Parathyroid adenoma (tissue), 2 donors: ENCODE results near the gene LAPTM5.

ENCODE experiments used
- H2AFZ ChIP-seq: fragments of 300-600 bp; sonication (generic); one replicate; pipeline ENCODE4 v1.7.0; 2017; ENCODE audit warnings: antibody characterized with exemption, mild to moderate bottlenecking
- H3K27ac ChIP-seq: fragments of 300-600 bp; sonication (generic); one replicate; pipeline ENCODE4 v1.7.0; 2017
- H3K27me3 ChIP-seq: fragments of 300-600 bp; sonication (generic); one replicate; pipeline ENCODE4 v1.7.0; 2017; ENCODE audit warnings: low read length; ENCODE audit not compliant: control insufficient read depth, insufficient read depth
- H3K36me3 ChIP-seq: fragments of 300-600 bp; sonication (generic); one replicate; pipeline ENCODE4 v1.7.0; 2017; ENCODE audit warnings: low read length; ENCODE audit not compliant: control insufficient read depth, insufficient read depth
- H3K4me1 ChIP-seq: fragments of 300-600 bp; sonication (generic); one replicate; pipeline ENCODE4 v1.7.0; 2017; ENCODE audit warnings: control low read depth
- H3K4me2 ChIP-seq: fragments of 300-600 bp; sonication (generic); one replicate; pipeline ENCODE4 v1.7.0; 2017; ENCODE audit warnings: low read length
- H3K4me3 ChIP-seq: fragments of 300-600 bp; sonication (generic); one replicate; pipeline ENCODE4 v1.7.0; 2017; ENCODE audit warnings: low read depth, low read length
- H3K79me2 ChIP-seq: fragments of 300-600 bp; sonication (generic); one replicate; pipeline ENCODE4 v1.7.0; 2017; ENCODE audit warnings: control low read depth
- H3K9ac ChIP-seq: fragments of 300-600 bp; sonication (generic); one replicate; pipeline ENCODE4 v1.7.0; 2017; ENCODE audit warnings: mild to moderate bottlenecking
- H3K9me3 ChIP-seq: fragments of 300-600 bp; sonication (generic); one replicate; pipeline ENCODE4 v1.7.0; 2017; ENCODE audit warnings: low read length; ENCODE audit not compliant: control insufficient read depth
- TF ChIP-seq, protein P1 (sequence below): fragments of 300-600 bp; sonication (generic); IDR thresholded peaks from one replicate; pipeline ENCODE4 v1.7.0; 2017; ENCODE audit warnings: antibody characterized with exemption, mild to moderate bottlenecking
- donor health status: primary hyperparathyroidism.

LAPTM5 gene

DNA sequence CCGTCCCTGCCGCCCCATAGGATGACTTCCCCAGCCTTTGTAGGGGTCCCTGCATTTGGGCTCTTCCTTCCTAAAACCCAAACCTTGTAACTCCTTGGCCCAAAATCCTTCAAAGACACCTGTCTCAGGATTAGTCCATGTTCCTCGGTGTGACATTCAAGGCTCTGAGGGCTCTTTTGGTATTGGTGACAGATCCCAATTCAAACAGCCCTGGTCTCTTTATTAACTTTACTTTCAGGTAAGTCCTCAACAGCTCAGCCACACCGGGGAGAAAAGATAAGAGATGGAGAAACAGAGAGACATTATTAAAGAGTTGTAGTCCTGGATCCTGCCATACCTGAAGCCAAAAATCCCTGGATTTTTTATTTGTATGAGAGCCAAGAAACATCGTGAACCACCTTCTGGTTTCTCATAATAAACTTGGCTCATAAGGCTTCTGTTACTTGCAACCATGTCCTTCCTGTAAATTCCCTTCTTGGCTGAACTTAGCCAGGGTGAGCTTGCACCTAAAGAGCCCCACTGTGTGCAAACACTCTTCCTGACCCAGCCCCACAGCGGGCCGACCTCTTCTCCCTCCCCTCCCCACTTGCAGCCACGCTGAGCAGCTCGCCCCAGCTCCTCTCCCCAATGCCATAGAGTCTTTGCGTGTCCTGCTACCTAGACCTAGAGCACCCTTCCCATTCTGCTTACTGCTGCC lies 26.3 kb downstream of the LAPTM5 start:
- no peaks in the 10 kb centered on the region for H3K9me3 ChIP-seq
- H3K27me3 ChIP-seq, result no peaks in the 10 kb centered on the region
- no peaks in the 10 kb centered on the region for H3K4me1 ChIP-seq
- no peak overlapping the region for H3K4me2 ChIP-seq
- no peak overlapping the region for H2AFZ ChIP-seq
- no peaks in the 10 kb centered on the region for H3K36me3 ChIP-seq
- H3K79me2 ChIP-seq, result no peaks in the 10 kb centered on the region
- H3K4me3 ChIP-seq, result no peak overlapping the region
- H3K9ac ChIP-seq, result no peak overlapping the region
- no peak overlapping the region for H3K27ac ChIP-seq
- TF ChIP-seq, protein P1, sequence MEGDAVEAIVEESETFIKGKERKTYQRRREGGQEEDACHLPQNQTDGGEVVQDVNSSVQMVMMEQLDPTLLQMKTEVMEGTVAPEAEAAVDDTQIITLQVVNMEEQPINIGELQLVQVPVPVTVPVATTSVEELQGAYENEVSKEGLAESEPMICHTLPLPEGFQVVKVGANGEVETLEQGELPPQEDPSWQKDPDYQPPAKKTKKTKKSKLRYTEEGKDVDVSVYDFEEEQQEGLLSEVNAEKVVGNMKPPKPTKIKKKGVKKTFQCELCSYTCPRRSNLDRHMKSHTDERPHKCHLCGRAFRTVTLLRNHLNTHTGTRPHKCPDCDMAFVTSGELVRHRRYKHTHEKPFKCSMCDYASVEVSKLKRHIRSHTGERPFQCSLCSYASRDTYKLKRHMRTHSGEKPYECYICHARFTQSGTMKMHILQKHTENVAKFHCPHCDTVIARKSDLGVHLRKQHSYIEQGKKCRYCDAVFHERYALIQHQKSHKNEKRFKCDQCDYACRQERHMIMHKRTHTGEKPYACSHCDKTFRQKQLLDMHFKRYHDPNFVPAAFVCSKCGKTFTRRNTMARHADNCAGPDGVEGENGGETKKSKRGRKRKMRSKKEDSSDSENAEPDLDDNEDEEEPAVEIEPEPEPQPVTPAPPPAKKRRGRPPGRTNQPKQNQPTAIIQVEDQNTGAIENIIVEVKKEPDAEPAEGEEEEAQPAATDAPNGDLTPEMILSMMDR, result no peak

DNA sequence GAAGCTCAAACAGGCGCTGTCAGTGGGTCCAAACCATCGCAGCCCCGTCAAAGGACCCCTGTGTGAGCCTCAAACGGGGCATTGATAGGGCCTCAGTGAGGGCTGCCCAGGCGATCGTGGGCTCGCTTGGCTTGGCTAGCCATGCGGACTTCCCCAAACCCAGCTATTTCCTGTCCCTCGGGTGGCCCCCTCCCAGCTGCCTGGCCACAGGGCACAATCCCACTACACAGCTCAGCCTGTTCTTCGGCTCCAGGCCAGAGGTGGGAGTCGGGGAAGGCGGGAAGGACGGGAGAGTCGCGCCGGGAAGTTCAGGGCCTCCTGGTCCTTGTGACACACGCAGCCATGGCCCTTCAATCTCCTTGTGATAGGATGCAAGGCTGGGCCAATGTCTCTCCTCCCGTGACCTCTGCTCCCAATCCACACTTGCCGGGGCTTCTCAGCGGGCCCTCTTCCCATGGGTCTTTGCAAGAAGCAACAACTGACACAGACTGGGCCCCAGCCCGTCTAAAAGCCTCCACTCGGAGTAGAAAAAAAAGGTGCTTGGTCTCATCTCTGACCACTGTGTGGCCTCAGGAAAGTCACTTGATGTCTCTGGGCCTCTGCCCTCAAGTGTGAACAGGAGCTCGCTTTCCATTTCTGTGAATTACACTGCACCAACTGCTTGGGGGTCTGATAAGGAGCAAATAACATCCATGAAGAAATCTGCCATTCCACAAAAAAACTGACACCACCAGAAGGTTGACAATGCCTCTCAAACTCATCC lies 27.0 kb downstream of the LAPTM5 start:
- H3K27ac ChIP-seq, result no peak overlapping the region
- no peaks in the 10 kb centered on the region for H3K9me3 ChIP-seq
- H2AFZ ChIP-seq, result no peak overlapping the region
- H3K9ac ChIP-seq, result no peak overlapping the region
- TF ChIP-seq, protein P1, result no peak
- no peaks in the 10 kb centered on the region for H3K36me3 ChIP-seq
- no peaks in the 10 kb centered on the region for H3K27me3 ChIP-seq
- H3K4me2 ChIP-seq, result no peak overlapping the region
- no peaks in the 10 kb centered on the region for H3K79me2 ChIP-seq
- H3K4me1 ChIP-seq, result no peaks in the 10 kb centered on the region
- H3K4me3 ChIP-seq, result no peak overlapping the region

DNA sequence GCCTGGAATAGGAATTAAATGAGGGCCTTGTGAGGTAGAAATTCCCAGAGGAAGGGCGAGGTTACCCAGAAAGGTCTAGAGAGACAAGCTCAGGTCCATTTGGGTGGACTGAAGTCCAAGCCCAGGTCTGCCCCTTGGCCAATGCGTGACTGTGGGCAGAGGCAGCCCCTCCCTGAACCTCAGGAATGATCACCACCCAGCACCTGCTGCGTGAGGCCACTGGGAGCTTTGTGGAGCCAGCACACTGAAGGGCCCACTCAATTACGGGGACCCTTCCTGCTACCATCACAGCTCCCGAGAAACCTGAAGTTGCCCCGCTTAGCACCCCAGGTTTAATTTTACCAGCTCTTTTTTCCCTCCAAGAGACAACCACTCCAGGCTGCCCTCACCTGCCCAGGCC lies 27.7 kb downstream of the LAPTM5 start:
- H3K4me1 ChIP-seq, result no peaks in the 10 kb centered on the region

DNA sequence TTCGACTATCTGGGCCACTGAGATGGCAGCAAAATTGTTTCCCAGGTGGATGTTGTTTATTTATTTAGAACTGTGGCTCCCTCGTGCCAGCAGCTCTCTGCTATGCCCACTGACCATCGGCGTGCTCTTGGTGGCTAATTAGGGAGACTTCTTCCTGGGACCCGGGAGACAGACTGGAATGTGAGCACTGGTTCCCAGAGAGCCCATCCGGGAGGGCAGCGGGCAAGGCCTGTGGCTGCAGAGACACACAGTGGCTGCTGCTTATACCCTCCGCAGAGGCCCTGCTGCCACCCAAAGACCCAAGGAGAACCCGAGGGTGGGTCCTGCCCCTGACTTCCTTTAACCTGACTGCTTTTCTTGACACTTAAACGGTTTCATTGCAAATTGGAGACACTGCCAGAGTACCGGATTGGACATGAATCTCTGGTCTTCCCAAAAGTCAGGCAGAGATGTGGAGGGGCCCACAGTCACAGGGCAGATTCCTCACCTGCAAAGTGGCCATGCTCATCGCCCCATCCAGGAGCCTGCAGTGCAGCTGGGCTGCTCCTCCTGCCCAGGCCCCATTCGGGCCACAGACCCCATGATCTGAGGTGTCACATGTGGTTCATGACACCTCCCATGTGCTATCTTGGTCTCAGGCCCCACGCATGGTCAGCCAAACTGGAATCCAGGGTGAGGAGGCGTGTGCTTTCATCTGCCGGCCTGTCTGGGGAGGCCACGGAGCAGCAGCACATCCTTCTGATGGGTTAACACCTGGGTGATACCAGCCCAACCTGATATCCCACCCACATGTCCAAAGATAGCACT lies 28.5 kb downstream of the LAPTM5 start:
- H3K4me1 ChIP-seq, result no peaks in the 10 kb centered on the region
- no peak overlapping the region for H3K4me2 ChIP-seq
- H3K36me3 ChIP-seq, result no peaks in the 10 kb centered on the region
- H3K9me3 ChIP-seq, result no peaks in the 10 kb centered on the region
- no peak overlapping the region for H2AFZ ChIP-seq
- no peak overlapping the region for H3K4me3 ChIP-seq
- no peaks in the 10 kb centered on the region for H3K27me3 ChIP-seq
- H3K27ac ChIP-seq, result no peak overlapping the region
- TF ChIP-seq, protein P1, result no peak
- H3K9ac ChIP-seq, result no peak overlapping the region
- no peaks in the 10 kb centered on the region for H3K79me2 ChIP-seq

More for the DNA sequence above, 27.7 kb downstream of the LAPTM5 start:
- H3K9me3 ChIP-seq, result no peaks in the 10 kb centered on the region
- H3K79me2 ChIP-seq, result no peaks in the 10 kb centered on the region
- no peaks in the 10 kb centered on the region for H3K36me3 ChIP-seq
- no peak overlapping the region for H3K4me2 ChIP-seq
- no peak overlapping the region for H2AFZ ChIP-seq
- TF ChIP-seq, protein P1, result no peak
- H3K9ac ChIP-seq, result no peak overlapping the region
- H3K27me3 ChIP-seq, result no peaks in the 10 kb centered on the region
- H3K4me3 ChIP-seq, result no peak overlapping the region
- H3K27ac ChIP-seq, result no peak overlapping the region
